ACC112 (cell line): ENCODE measurements around the gene BYSL.

Experiments used
- H2AFZ ChIP-seq: fragments of 200-600 bp; sonication (generic); one replicate; pipeline ENCODE4 v1.6.0; 2017; ENCODE audit warnings: antibody characterized with exemption, low read length; ENCODE audit not compliant: unreplicated experiment
- H3K27ac ChIP-seq: fragments of 200-600 bp; sonication (generic); 2 replicates; pipeline ENCODE4 v1.5.1; 2014; ENCODE audit warnings: low read depth, mild to moderate bottlenecking, antibody characterized with exemption, low read length, moderate library complexity
- H3K27me3 ChIP-seq: fragments of 200-600 bp; sonication (generic); 2 replicates; pipeline ENCODE4 v1.6.1; 2014; ENCODE audit warnings: mild to moderate bottlenecking, antibody characterized with exemption, low read length, moderate library complexity, mixed read lengths; ENCODE audit not compliant: insufficient read depth
- H3K36me3 ChIP-seq: fragments of 200-600 bp; sonication (generic); 2 replicates; pipeline ENCODE4 v1.6.1; 2016; ENCODE audit warnings: mild to moderate bottlenecking, antibody characterized with exemption, low read length, moderate library complexity, mixed read lengths; ENCODE audit not compliant: insufficient read depth
- H3K4me1 ChIP-seq: fragments of 200-600 bp; sonication (generic); one replicate; pipeline ENCODE4 v1.6.1; 2016; ENCODE audit warnings: low read length, mixed read lengths; ENCODE audit not compliant: insufficient read depth, unreplicated experiment, control insufficient read depth
- H3K4me3 ChIP-seq: fragments of 200-600 bp; sonication (generic); 2 replicates; pipeline ENCODE4 v1.5.1; 2014; ENCODE audit warnings: mild to moderate bottlenecking, low read depth, low read length
- H3K79me2 ChIP-seq: fragments of 200-600 bp; sonication (generic); one replicate; pipeline ENCODE4 v1.6.0; 2016; ENCODE audit warnings: low read length; ENCODE audit not compliant: control insufficient read depth, unreplicated experiment, insufficient read depth

The BYSL gene

DNA sequence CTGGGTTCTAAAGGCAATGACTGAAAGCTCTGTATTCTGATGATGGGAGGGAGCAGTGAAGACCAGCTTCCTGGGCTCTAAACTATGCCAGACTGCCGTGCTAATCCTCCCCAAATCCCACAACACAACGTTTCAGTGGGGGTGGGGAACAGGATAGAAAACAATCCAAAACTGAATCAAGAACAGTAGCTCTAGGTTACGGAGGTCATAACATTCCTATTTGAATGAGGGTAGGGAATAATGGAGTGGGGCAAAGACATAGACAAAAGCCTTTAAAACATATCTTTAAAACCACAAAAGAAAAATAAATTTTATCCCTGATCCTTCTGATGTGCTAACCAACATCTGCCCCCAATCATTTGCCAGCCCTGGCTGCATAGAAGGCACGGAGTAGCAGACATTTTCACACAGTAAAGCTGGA, 34.0 kb upstream of the BYSL start:
- no peak overlapping the region for H3K27ac ChIP-seq
- H3K4me3 ChIP-seq = no peak overlapping the region
- H3K4me1 ChIP-seq = no peaks in the 10 kb centered on the region
- no peaks in the 10 kb centered on the region for H3K36me3 ChIP-seq
- no peaks in the 10 kb centered on the region for H3K27me3 ChIP-seq
- no peak overlapping the region for H2AFZ ChIP-seq
- H3K79me2 ChIP-seq = no peaks in the 10 kb centered on the region

DNA sequence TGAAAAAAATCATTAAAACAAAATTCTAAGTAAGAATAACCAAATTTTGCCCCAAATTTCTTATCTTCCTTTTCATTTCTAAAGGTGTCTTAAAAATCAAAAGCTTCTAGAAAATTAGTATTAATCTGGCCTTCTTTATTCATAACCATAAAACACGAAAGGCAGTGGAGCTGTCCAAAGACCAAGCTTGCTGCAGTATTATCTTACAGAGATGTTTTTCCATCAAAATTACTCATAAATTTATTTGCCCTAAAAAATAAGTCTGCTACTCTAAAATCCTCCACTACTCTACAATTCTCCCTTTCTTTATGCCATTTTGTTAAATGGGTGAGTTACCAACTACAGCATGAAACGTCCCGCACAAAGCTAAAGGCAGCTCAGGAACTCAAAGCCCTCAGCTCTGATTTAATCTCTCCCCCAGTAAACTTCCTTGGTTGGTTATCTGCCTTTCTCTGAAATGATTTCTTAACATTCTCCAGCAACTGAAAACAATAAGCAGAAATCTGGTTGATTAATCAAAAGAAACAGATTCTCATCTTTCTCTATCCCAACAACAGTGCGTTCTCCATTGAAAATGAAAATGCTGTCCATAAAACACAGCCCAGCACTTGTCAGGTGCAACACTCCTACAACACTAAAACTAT, 28.3 kb upstream of the BYSL start:
- no peak overlapping the region for H3K27ac ChIP-seq

DNA sequence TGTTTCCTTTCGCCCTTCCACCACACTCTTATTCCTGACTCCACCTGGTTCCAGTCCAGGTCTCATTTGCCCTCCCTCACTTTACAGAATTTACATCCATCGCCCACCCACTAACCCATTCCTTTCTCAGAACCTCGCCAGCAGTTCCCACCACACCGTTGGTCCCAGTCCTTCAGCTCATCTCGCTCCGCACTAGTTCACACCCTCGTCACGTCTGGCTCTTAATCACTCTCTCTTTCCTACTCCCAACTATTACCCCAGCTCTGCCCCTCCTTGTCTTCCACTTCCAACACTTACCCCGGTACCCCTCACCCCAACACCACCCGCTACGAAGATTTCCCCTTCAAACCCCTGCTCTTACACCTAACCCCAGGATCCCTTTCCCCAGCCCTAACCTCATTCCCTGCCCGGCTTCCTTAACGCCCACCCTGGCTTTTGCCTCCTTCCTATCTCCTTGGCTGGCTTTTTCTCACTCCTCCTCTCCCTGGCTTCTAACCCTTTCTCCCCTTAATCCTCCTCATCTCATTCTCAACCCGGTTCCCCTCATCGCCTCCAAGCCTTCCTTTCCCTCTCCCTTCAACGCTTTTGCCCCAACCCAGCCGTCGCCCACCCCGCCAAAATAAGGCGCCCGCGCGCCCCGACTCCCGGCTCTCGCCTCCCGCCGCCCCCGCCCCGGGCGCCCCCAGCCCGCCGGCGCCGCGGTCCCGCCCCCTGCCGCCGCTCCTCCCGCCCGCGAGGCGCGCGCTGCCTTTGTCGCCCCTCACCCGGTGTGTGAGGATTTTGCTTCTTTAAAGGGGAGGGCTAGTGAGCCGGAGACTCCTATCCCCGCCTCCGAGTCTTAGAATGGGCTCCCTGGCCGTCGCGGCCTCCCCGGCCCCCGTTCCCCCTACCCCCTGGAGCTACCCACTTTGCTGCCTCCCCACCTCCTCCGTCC, 26.7 kb upstream of the BYSL start:
- H3K79me2 ChIP-seq = no peaks in the 10 kb centered on the region
- peaks cover 13% of the 10 kb centered on the region for H3K4me1 ChIP-seq
- no peaks in the 10 kb centered on the region for H3K27me3 ChIP-seq
- no peaks in the 10 kb centered on the region for H3K36me3 ChIP-seq
- H3K27ac ChIP-seq = no peak overlapping the region
- peak overlapping the region; percentile 57 for H2AFZ ChIP-seq
- H3K4me3 ChIP-seq = peak overlapping the region; percentile 86

More for the DNA sequence above, 28.3 kb upstream of the BYSL start:
- Histone ChIP-seq H3K27me3 (no peaks in the 10 kb centered on the region), H3K4me1 (peaks cover 13% of the 10 kb centered on the region), H3K36me3 (no peaks in the 10 kb centered on the region), H3K4me3 (no peak overlapping the region), H3K79me2 (no peaks in the 10 kb centered on the region), H2AFZ (no peak overlapping the region)

DNA sequence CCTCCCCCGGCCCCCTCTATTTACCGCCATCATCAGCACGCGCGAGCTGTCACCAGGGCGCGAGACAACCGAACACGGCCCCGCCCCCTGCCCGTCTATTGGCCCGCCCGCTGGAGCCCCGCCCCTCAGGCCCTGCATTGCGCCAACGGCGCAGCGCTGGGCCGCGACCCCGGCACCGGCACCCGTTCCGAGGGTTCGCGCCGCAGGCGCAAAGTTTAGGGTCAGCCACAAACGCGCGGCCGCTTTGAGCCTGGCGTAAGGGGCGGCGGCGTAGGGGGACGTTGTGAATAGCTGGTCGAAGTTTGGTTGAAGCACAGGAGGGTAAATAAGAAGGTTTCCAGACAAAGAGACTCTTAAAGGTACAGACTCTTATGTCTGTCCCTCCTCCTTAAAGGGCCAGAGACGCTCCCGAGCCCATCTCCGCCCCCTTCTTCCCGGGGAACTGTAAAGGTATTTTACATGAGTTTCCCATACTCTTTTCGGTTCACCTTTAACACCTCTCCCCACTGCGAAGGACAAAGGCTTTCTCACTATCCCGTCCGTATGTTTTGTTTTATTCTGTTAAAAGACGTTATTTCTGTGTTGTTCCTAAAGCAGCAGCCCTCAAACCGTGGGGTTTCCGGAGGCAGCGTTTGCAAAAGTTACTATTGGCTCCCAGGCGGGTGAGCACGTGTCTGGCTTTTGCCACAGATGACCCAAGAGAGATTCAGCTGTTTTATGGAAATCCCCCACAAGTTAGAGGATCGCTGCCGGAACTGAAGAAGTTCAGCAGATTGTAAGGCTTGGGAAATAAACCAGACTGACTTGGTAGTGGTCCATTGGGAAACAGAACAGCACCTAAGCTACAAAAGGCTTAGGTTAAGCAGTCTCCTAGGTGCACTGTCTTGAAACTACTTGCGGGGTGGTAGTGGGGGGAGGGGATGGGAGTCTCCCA, 25.7 kb upstream of the BYSL start, which contains the start of gene USP49:
USP49 (minus strand) TSS at position 76 of the 934 bp plus-strand sequence. CDS start 88,392 bp downstream, outside the sequence.
- H3K27me3 ChIP-seq = no peaks in the 10 kb centered on the region
- no peaks in the 10 kb centered on the region for H3K36me3 ChIP-seq
- H3K4me1 ChIP-seq = peaks cover 13% of the 10 kb centered on the region
- H3K27ac ChIP-seq = peak within 1 kb of the TSS; percentile 66
- H3K79me2 ChIP-seq = no peaks in the 10 kb centered on the region
- peak within 1 kb of the TSS; percentile 86 for H3K4me3 ChIP-seq
- H2AFZ ChIP-seq = peak within 1 kb of the TSS; percentile 93

DNA sequence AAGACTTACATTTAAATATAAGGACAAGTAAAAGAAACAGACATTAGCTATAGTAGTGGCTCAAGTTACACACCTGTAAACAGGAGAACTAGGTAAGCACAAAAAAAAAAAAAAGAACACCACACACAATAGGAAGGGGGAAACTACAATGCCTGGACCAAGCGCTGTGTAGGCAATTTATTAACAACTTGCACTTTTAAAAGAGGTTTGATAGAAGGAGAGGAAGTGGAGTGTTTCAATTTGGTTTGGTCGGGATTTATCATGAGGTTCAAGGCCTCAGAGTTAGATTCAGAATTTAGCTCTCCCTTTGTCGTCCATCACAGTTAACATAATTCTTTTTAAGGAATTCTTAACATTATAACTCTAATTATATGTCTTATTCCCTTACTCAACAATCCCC, 25.0 kb upstream of the BYSL start:
- Histone ChIP-seq H3K4me3 (peak overlapping the region; percentile 86), H3K4me1 (peaks cover 13% of the 10 kb centered on the region), H3K27me3 (no peaks in the 10 kb centered on the region), H3K27ac (peak overlapping the region; percentile 66), H3K36me3 (no peaks in the 10 kb centered on the region), H2AFZ (peak overlapping the region; percentile 7), H3K79me2 (no peaks in the 10 kb centered on the region)

DNA sequence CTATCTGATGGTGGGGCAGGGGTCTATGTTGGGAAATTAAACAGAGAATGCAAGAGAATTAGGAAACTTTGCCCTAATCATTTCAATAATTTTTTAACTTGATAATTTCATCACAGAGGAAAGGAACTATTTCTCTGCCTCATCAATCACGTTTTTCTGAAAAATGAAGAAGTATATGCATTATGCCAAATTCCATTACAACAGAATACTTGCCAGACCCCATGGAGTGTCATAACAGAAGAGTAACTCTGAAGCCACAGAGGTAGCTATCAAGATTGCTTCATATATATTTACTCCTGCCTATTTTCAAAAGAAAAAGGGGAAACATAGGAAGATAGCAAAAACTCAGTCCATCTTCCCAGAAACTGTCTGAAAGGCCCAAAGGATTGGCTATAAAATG, 20.4 kb upstream of the BYSL start:
- H3K79me2 ChIP-seq = no peaks in the 10 kb centered on the region
- H3K36me3 ChIP-seq = peaks cover 3% of the 10 kb centered on the region; the same call in 1 of the 2 replicates
- H2AFZ ChIP-seq = no peak overlapping the region
- H3K4me3 ChIP-seq = no peak overlapping the region
- H3K4me1 ChIP-seq = peaks cover 16% of the 10 kb centered on the region
- H3K27me3 ChIP-seq = no peaks in the 10 kb centered on the region
- H3K27ac ChIP-seq = no peak overlapping the region

DNA sequence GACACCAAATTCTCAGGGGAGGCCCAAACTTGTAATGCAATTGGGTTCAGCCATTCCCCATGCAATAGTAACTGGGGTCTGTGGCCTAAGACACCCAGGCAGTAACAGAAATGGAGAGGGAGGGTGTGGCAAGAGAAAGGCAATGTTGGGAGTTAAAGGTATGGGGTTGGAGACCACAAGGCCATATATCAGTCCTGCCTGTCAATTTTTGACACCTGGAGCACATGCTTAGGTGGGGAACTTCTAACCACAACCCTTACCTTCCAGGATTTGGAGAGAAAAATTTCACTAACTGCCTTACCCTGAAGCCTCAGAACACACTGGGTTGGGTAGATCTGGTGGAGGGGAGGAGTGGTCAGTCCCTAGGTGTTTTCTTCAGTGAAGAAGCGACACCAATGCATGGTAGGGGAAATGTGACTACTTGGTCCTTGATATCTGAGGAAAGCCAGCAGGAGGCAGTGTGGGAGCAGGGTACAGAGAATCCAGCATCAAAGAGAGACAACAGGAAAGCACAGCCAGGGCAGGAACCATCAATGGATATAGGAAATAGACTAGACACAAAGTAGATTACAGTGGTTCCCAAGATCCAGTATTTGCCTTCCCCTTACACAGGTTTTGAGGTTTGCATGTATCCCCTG, 19.3 kb upstream of the BYSL start:
- peaks cover 10% of the 10 kb centered on the region for H3K4me1 ChIP-seq
- H3K36me3 ChIP-seq = peaks cover 3% of the 10 kb centered on the region; the same call in 1 of the 2 replicates
- no peaks in the 10 kb centered on the region for H3K79me2 ChIP-seq
- no peak overlapping the region for H2AFZ ChIP-seq
- no peak overlapping the region for H3K4me3 ChIP-seq
- H3K27me3 ChIP-seq = no peaks in the 10 kb centered on the region
- H3K27ac ChIP-seq = no peak overlapping the region

DNA sequence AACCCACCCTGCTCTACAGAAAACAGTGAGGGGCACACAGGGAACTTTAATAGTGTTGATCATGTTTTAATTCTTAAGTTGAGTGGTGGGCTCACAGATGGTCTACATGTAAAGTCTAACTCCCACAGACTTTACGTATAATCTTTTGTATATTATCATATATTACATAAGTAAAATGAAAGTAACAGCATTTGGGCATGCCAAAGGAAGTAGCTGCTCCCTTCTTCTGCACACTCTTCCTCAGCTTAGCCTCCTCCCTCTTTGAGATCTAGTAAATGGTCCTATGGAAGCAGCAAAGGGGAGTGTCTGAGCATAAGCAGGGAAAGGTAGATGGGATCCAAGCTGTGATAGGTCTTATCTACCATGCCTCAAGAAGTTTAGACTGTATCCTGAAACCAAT, 11.6 kb upstream of the BYSL start:
- H2AFZ ChIP-seq = no peak overlapping the region
- H3K79me2 ChIP-seq = no peaks in the 10 kb centered on the region
- no peaks in the 10 kb centered on the region for H3K27me3 ChIP-seq
- H3K4me1 ChIP-seq = no peaks in the 10 kb centered on the region
- H3K4me3 ChIP-seq = no peak overlapping the region
- no peaks in the 10 kb centered on the region for H3K36me3 ChIP-seq
- no peak overlapping the region for H3K27ac ChIP-seq

DNA sequence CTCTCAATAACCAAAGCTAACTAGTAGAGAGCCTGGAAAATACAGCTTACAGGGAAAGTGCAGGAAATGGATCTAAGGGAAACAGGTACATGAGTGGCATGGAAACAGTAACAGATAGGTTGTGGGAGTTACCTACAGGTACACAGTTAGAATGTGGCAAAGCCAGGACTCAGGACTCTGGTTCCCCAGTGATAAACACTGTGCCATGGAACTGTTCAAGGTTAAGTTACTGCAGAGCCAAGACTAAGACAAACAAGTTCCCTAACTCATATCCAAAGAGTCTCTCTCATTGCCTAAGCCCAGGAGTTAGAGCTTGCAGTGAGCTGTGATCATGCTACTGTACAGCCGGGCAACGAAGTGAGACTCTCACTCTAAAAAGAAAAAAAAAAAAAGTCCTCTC, 7.0 kb upstream of the BYSL start:
- Histone ChIP-seq H3K4me3 (no peak overlapping the region), H3K27ac (no peak overlapping the region), H3K36me3 (0 out of 2 replicates have a peak, but pooled peaks cover 3% of the 10 kb centered on the region), H2AFZ (no peak overlapping the region), H3K27me3 (no peaks in the 10 kb centered on the region), H3K79me2 (peaks cover 11% of the 10 kb centered on the region), H3K4me1 (peaks cover 19% of the 10 kb centered on the region)
